Measurements from ENCODE around the gene LAPTM4A. TPM values are rescaled to one million over a fixed set of nuclear protein-coding genes. Genes with fewer than 3 reads are reported as not detected.

The LAPTM4A gene
- total RNA-seq, 1 experiment from 2014 or later, result 129 TPM

DNA sequence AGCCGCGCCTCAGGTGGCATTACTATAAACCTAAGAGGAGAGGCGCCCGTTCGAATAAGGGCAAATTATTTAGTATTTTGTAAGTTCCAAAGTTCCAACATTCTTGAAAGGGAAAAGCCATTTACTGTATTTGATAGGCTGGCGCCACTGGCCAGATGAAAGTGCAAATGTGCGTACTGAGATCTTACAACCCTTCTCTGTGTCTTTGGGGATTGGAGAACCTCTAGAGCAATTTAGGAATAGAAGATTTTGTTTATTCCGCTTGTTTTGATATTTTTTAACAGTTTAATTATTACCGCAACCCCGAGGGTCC lies 61.1 kb downstream of the LAPTM4A start:
- H3K27ac Mint-ChIP-seq (ENCODE audit: unreplicated experiment), result no peak overlapping the region

DNA sequence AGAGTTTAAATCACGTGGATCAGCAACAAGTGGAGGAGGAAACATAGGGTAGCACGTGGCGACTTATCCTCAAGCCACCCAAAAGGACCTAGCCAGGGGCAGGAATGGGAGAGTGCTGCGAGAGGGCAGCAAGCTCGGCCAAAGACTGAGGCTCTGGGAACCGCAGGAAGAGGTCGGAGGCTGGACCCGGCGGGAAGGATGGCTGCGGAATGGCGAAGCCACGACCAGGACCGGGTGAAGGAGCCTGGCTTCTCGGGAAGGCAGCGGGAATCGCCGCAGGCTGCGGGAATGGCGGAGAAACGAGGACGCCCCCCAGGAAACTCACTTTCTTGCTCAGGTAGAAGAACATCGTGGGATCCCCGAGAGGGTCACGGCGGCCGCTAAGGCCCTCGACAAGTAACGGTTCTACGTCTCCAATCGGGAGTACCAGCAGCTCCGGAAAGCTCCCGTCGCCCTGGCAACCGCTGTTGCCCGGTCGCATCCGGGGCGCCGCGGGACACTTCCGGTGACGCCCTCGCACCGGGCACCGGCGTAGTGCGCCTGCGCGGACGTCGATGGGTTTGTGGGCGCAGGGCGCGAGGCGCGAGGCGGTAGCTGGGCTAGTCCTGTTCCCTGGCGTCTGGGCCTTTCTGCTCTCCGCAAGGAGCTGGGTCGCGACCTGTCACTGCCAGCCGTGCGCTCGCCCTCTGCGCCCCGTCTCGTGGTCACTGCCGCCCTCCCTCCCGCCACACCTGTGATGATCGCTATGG lies 61.6 kb downstream of the LAPTM4A start, which contains the start of gene WDR35:
Gene WDR35 (minus strand): TSS at position 439 of the 749 bp plus-strand sequence. CDS start 90 bp downstream, at position 349.
- TF ChIP-seq CTCF (IDR thresholded peaks at IDR 0.05; ENCODE audit: unreplicated experiment), result no peak
- DNase-seq, result peak; percentile 96
- intact Hi-C loops (cut with micrococcal nuclease; ENCODE audit: unreplicated experiment), result loop anchor here (2.0 kb wide), 1 partner anchor 27 kb away; no protein-coding TSS in a partner anchor
- Mint-ChIP-seq H3K4me3 (ENCODE audit: low read depth, unreplicated experiment) (peak within 1 kb of the TSS; percentile 94), H3K4me1 (ENCODE audit: low read depth, unreplicated experiment) (peaks cover 10% of the 10 kb centered on the region), H3K36me3 (ENCODE audit: insufficient read depth, unreplicated experiment) (peaks cover 24% of the 10 kb centered on the region), H3K27me3 (ENCODE audit: unreplicated experiment) (no peaks in the 10 kb centered on the region), H3K9me3 (ENCODE audit: low read depth, unreplicated experiment) (no peaks in the 10 kb centered on the region), H3K27ac (ENCODE audit: unreplicated experiment) (peak within 1 kb of the TSS; percentile 76)
- BruUV-seq (replicated peaks), result no TSS peak
- CTCF ChIA-PET, result interaction anchor here (0.6 to 1.2 kb wide), 2 partner anchors 26 to 645 kb away, joined by 3 to 6 read pairs; no protein-coding TSS in a partner anchor

More for the DNA sequence above, 61.1 kb downstream of the LAPTM4A start:
- Mint-ChIP-seq H3K27me3 (ENCODE audit: unreplicated experiment) (no peaks in the 10 kb centered on the region), H3K36me3 (ENCODE audit: insufficient read depth, unreplicated experiment) (peaks cover 24% of the 10 kb centered on the region), H3K9me3 (ENCODE audit: low read depth, unreplicated experiment) (no peaks in the 10 kb centered on the region), H3K4me1 (ENCODE audit: low read depth, unreplicated experiment) (peaks cover 10% of the 10 kb centered on the region), H3K4me3 (ENCODE audit: low read depth, unreplicated experiment) (peak overlapping the region; percentile 94)
- no TSS peak for BruUV-seq (replicated peaks)
- DNase-seq, result no peak
- no peak for TF ChIP-seq CTCF (IDR thresholded peaks at IDR 0.05; ENCODE audit: unreplicated experiment)
- intact Hi-C loops (cut with micrococcal nuclease; ENCODE audit: unreplicated experiment), result no loop called here
- CTCF ChIA-PET, result interaction anchor here (1.2 kb wide), 1 partner anchor 25 kb away, joined by 6 read pairs; no protein-coding TSS in a partner anchor

GRCh38 chr2:19989342-19989666 lies 62.1 kb downstream of the LAPTM4A start:
- Mint-ChIP-seq H3K27me3 (ENCODE audit: unreplicated experiment) (no peaks in the 10 kb centered on the region), H3K4me3 (ENCODE audit: low read depth, unreplicated experiment) (peak overlapping the region; percentile 94), H3K9me3 (ENCODE audit: low read depth, unreplicated experiment) (no peaks in the 10 kb centered on the region), H3K4me1 (ENCODE audit: low read depth, unreplicated experiment) (peaks cover 10% of the 10 kb centered on the region), H3K36me3 (ENCODE audit: insufficient read depth, unreplicated experiment) (peaks cover 24% of the 10 kb centered on the region), H3K27ac (ENCODE audit: unreplicated experiment) (peak overlapping the region; percentile 76)
- no peak for DNase-seq
- CTCF ChIA-PET, result interaction anchor here (0.6 to 1.2 kb wide), 2 partner anchors 26 to 645 kb away, joined by 3 to 6 read pairs; no protein-coding TSS in a partner anchor
- no peak for TF ChIP-seq CTCF (IDR thresholded peaks at IDR 0.05; ENCODE audit: unreplicated experiment)
- BruUV-seq (replicated peaks), result no TSS peak
- intact Hi-C loops (cut with micrococcal nuclease; ENCODE audit: unreplicated experiment), result loop anchor here (2.0 kb wide), 1 partner anchor 27 kb away; no protein-coding TSS in a partner anchor

DNA sequence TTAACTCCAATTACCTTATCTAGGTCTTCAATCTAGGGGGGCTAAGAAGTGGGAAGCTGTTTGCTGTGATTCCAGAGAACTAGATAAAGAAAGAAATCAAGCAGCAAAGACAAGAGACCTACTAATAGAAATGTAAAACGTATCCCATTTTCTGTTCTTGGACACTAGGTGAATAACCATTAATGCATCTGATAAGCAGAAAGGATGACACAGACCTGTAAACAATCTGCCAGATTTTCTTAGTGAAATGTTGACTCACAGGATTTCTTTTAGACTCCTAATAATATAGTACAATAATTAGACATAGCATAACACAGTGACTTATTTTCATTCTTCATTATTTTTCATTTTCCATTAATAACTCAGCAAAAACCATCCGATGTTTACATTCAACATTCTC lies 62.8 kb downstream of the LAPTM4A start:
- Mint-ChIP-seq H3K27me3 (ENCODE audit: unreplicated experiment) (no peaks in the 10 kb centered on the region), H3K27ac (ENCODE audit: unreplicated experiment) (no peak overlapping the region), H3K4me3 (ENCODE audit: low read depth, unreplicated experiment) (peak overlapping the region; percentile 94), H3K36me3 (ENCODE audit: insufficient read depth, unreplicated experiment) (peaks cover 24% of the 10 kb centered on the region), H3K9me3 (ENCODE audit: low read depth, unreplicated experiment) (no peaks in the 10 kb centered on the region), H3K4me1 (ENCODE audit: low read depth, unreplicated experiment) (peaks cover 10% of the 10 kb centered on the region)
- CTCF ChIA-PET, result no interaction called here
- DNase-seq, result no peak
- TSS peak; percentile 42 for BruUV-seq (replicated peaks)
- intact Hi-C loops (cut with micrococcal nuclease; ENCODE audit: unreplicated experiment), result loop anchor here (2.0 kb wide), 1 partner anchor 26 kb away; no protein-coding TSS in a partner anchor
- no peak for TF ChIP-seq CTCF (IDR thresholded peaks at IDR 0.05; ENCODE audit: unreplicated experiment)

All from Calu3 (cell line).